ENCODE measurements around the gene ARMH4.

- TF ChIP-seq CTCF (IDR thresholded peaks at IDR 0.05) = no peak
- no peak for TF ChIP-seq EZH2 (IDR thresholded peaks at IDR 0.05; ENCODE audit: borderline replicate concordance, insufficient read depth, low read depth, low read length, poor library complexity, severe bottlenecking)
Measured at GRCh38 chr14:57999979-58000378, 152.0 kb downstream of the ARMH4 start.

Data from B cell (primary cell).